ENCODE data around the gene FBXL4.
A peak's percentile ranks its signal among the peaks of the same experiment; 100 is the strongest.

FBXL4 gene

DNA sequence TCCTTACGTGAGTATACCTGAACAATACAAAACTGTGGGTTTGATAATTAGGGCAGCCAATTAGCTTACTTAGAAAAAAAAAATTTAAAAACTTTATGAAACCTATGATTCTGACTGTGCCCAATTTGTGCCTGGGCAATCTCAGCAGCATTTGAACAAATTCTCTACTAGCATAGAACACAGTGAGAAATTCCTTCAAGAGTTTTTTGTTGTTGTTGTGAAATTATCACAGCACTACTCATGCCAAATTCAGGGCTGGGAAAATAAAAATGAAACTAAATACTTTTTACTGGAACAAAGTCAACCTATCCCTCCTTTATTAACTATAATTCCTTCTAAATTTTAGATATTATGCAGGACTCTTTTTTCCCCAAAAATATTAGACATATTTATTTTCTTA, 70.5 kb downstream of the FBXL4 start:
- no peak for DNase-seq

DNA sequence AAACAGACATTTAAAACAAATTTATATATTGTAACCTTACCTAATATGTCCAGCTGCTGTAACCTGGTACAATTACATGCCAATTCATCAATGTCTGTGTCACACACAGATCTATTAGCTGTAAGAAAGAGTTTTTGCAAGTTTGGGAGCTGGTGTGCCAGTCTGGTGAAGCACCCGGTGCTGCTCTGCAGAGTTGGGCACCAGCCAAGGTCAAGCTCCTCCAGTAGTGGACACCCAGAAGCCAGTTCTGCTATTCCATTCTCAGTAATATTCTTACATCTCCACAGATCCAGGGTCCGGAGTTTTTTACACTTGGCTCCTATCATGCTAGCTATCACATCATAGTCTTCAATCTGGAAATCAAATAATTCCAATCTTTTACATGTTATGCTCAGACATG, 72.4 kb downstream of the FBXL4 start:
- no peak for DNase-seq

DNA sequence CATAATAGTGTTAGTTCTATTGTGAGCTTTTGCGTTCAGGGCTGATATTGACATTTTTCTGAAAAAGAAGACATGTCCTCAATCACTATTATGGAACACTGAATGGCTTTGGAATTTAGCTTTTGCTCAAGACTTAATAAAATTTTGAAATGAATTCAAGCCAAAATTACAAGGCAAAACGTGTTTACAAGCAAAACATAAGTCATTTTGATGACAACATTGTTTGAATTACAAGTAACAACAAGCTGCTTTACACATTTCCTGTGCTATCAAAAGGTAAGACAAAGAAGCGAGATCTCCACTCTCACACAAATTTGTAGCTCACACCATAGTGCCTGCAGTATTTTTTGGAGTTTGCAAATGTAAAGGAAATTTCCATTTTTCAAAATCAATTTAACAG, 75.9 kb downstream of the FBXL4 start:
- no peak for DNase-seq

DNA sequence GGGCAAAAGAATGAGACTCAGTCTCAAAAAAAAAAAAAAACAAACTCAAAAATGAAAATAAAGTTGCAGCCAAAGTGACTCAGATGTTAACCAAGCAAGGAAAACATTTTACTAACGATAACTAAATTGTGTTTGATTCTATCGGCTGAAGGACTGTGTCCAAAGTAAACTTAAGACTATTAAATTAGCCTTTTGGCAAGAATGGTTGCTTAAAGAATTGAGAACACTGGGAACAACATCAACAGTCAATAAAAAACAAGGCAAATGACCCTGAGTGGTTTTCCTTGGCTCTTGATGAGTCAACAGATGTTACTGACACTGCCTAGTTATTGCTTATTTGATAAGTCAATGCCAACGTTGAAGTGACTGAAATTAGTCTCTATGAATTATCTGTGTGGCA, 76.7 kb downstream of the FBXL4 start:
- DNase-seq: peak; percentile 68

DNA sequence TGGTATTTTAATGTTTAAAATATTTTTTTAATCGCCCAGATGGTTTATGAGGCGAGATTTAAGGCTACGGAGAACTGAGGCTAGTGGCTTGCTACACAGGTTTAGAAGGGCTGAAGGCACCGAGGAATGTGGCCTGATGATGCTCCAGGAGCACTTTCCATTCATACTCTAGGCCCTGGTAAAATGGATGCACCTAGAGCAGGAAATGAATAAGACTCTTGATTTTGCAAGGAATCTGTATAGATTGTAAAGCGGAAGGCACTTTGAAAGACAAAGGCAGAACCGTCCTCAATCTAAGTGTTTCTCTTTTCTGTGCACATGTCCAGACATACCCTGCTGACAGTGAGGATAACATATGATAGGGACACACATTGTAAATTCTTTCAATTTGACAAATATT, 83.2 kb downstream of the FBXL4 start:
- DNase-seq: no peak

DNA sequence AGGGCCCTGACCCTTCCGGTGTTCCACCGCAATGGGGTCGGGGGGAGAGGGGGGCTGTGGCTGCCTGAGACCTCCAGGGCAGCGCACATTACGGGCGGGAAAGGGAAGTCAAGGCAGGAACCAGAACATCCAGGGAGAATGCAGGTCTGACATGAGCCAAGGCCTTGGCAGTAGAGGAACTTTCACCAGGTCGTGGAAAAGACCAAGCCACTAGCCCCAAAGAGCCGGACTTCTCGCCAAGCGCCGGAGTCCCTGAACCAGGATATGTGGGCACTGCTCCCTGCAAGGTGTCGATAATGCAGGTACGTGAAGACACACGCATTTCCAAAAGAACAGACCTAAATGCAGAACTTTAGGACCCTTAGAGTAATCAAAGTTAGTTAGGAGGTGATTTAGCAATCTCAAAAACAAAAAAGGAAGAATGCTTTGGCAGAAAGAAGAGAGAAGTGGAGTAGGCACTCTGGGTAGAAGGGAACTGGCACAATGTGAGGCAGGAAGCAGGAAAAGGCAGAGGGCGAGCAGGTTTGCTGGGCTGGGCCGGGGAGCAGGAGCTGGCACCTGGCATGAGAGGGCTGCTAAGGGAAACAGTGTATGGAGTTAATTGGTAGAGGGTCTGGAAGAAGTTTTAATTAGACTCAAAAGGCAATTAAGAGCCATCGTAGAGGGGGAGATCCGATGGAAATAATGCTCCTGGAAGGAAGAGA, 99.1 kb downstream of the FBXL4 start:
- no peak for DNase-seq

DNA sequence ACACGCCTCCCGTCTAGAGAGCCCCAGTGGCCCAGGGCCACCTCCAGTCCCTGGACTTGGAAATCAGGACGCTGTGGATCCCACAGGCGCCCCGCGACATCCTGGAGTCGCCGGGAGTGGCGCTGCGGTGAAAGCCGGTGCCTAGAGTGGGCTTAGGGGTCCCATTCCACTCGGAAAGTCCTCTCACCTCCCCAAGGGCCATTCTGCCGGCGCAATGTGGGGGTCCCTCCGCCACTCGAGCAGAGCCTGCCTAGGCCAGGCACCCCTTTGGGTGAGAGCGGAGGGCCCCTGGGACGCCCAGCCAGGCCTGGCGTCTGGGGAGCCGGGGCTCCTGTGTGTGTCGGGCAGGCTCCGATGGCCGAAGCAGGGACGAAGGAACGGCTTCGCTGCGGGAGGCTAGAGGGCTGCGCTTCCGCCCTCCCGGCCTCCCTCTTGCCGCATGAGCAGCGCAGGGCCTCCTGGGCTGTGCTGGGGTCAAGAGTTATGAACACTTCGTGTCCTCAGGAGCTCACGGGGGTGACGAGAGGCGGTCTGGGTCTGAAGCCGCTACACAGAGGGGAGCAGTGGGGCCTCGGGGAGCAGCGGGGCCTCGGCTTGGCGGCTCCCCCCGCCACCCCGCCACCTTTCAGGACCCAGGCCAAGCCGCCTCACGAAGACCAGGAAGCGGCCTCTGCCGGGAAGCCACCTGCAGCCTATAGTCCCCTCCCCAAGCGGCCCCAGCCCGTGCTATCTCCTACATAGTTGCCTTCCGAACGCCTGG, 99.8 kb downstream of the FBXL4 start:
- no peak for DNase-seq

DNA sequence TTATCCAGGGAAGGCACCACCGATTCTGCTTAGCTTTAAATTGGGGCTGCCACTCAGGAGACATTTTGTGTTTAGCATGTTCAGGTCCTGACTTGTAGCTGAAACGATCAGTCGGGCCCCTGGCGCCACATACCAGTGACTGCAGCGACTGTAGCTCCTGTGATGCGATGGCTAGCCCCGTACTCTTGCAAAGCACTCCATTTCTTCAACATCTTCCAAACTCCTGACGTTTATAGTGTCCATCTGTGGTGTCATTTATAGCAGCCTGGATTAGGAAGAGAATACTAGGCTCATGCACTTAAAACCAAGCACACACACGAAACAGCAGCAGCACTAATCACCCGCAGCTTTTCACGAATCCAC, 100.3 kb downstream of the FBXL4 start:
- no peak for DNase-seq

DNA sequence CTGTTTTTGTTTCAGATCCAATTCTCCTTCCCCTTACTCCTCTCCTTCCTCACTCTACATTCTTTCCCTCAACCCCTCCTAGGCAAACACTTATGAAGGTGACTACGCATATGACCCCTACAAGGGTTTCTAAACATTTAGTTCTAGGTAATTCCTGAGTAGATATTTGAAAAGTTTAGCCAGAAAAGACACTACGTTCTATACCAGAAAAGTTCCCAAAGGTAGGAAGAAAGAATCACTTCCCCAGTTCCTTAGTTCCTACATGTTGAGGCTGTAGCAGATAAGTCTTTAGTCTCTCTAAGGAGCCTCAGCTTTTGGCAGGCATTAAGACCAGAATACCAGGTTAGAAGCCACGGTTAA, 101.7 kb downstream of the FBXL4 start:
- DNase-seq: no peak

DNA sequence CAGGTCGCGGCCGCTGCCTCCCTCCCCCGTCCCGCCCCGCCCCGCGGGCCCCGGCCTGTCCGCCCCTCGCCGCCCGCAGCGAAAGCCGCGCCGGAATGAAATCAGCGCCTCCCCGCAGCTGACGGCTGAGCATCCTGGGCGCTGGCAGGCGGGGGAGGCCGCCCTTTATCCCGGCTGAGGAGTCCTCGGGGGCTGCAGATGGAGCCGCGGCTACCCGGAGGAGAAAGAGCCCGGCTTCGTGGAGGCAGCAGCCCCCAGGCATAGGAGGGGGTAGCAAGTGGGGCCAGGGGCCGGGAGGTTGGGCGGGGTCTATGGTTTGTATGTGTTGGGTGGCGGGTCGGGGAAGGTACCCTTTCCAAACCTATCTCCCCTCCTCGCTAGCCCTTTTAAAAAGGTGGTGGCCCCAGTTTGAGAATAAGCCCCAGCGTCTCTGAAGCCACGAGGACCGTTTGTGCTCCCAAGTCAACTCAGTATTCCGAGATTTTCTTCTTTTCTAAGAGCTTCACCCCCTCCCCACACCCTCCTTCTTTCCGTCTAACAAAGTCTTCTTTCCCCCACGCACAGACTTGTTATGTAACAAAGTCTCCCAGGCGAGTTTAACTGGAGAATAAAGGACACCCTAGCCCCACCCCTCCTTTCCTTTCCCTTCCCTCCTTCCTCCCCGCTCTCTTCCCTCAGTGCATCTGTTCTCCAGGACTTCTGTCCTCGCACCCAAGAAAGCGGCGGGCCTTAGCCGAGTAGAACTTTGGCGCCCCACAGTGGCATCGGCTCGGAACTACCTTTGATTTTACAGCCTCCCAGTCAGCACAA, 102.3 kb downstream of the FBXL4 start:
- peak; percentile 80 for DNase-seq

DNA sequence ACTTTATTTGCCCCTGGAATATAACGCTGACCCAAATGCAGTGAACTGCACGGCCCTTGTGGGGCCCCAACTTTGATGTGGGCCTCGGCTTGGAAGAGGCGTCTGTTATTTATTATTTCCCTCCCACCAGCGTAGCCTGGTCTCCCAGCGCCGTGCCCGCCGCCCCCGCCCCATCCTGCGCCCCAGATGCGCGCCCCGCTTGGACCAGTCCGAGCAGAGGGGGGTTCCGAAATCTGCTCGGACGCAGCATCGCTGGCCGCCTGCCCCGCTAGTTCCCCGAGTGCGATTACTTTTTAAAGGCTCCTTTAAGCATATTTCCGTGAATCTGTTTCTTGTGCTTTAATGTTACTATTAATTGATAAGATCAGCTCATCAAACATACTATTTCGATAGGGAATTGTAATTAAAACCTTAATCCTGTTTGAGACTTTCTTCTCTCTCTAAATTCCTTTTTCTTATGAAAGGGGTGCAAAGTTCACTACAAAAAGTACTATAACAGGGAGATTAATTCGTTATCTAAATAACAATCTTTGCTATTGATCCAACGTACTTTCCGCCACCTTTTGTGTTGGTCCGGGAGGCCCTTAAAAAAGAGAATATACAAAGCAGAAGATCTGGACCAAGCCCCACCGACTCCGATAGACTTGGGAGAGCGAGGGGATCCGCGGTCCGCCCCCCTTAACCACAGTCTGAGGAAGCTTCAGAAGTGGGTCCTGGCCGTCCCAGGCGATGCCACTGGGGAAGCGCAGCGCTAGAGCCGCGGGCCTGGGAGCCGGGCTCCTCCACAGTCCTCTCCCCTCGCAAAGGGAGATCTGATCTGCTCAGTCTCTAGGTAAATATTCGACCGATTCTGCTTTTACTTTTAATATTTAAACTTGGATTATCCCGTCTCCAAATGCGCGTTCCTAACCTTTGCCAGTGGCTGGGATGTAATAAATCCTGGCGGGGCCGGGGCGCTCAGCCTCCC, 103.2 kb downstream of the FBXL4 start:
- no peak for DNase-seq

DNA sequence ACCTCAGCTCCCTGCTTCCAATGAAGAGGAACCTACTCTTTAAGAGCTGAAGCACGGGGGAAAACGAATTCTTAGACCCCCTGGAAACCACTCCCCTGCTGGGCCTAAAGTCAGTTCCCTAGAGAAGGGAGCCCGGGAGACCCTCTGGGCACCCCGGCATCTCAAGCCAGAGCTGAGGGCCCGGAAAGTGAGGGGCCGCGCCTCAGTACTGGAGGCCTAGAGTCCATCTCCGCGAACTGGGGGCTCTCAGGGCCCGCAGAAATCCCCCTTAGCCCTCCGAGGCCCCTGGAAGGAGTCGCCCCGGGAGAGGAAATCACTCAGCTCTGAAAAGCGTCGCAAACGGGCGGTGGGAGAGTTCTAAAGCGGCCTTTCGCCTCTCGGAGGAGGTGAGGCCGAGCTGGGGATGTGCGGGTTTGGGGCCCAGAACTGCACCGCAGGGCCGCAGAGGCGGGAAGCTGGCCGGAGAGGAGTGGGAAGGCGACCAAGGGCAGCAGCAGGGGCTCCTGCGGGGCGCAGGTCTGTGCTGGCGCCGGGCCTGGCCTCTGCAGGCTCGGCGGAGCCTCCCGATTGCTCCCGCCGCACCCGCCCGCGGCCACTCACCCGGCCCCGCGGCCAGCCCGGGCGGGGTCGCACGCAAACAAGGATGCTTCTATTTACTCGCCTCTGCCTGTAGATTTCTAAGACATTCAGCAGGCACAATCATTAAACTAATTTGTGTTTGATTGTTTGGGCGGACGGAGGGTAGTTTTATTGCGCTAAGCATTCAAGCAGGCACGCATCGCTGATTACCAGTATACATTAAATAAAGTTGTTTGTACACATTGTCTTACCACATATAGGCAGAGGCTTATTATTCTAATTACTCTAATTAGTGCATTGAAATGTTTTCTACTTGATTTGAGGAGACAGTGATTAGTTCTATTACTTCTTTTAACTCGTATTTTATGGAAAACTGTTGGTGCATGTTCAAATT, 104.2 kb downstream of the FBXL4 start:
- DNase-seq: no peak

DNA sequence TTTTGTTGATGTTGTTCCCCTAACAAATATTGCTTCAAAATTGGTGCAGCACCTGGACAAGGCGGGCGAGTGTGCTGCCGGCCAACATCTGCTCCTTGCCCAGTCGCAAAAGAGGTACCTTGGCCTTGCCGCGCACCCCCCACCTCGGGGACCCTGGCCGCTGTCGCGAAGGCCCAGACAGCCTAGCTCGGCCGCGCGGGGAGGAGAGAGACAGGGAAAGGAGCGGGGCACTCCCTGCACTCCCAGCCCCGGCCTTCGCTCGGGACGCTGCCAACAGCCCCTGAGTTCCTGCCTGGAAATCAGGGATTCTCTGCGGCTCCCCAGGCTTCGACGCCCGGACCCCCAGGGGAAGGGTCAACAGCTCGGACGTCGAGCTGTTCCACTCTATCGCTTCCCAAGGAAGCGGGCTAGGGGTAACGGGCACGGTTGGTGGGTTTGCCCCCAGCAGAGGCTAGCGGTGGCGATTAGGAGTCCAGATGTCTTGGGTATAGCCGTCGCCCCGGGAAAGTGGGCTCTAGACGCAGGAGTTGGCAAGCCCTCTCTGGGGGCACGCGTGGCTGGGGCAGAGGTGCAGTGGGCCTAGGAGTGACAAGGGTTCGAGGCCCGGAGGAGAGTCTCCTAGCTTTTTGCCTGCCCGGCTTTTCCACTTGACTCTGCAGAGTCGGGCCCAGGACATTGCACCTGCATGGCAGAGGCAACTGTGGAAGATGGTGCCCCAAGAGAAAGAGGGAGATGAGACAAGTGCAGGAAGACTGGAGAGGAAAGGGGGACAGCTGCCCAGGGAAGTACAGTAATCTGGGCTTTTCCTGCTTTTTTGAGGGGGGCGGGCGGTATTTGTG, 105.2 kb downstream of the FBXL4 start:
- DNase-seq: no peak

DNA sequence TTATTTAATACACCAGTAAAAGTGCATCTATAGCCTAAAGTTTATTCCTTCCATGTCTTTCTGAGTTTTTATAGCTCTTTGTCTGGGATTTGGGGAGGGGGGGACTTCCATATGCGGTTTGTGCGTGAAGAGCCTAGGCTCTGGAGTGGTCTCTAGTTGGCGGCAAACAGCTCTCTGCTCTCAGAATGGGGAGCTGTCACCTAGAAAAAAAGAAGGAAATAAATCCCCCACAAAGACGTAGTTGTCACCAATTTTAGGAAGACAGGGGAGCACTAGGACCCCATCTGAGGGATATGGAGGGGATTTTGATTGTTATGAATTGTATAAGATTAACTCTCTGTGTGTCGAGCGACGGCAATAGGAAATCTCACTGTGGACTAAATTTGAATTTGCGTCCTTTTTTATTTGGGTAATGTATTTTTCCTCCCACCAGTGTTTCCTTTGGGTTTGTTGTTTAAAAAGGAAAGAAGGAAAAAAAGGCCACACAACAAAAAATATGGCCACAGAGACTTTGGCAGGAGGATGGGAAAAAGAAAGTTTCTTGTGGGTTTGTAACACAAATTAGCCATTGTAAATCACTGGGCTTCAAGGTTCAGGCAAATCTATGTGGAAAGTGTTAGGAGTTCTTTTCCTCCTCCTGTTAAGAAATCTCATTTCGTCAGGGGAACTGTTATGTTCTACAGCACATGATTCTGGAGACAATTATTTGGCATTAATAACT, 106.0 kb downstream of the FBXL4 start:
- DNase-seq: no peak

DNA sequence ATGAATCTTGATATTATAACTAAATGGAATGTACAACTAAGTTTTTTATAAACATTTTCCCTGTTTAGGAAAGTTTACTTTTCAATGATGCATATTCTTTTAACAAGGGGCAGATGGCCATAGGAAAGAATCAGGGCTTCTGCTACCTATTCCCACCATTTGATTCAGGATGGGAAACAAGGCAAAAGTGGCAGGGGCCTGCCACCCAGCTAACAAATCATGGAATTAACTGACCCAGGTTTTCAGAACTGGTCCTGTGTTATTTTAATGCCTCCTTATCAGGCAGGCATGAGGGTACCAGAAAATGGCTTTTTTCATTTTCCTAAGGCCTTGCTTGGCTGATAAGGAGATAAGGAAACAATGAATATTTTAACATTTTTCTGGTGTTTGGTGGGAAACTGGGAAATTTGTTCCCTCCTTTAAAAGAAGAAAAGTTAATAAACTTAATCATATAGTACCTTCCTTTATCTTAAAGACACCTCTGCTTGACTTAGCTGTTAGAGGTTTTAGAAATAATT, 106.7 kb downstream of the FBXL4 start:
- no peak for DNase-seq

DNA sequence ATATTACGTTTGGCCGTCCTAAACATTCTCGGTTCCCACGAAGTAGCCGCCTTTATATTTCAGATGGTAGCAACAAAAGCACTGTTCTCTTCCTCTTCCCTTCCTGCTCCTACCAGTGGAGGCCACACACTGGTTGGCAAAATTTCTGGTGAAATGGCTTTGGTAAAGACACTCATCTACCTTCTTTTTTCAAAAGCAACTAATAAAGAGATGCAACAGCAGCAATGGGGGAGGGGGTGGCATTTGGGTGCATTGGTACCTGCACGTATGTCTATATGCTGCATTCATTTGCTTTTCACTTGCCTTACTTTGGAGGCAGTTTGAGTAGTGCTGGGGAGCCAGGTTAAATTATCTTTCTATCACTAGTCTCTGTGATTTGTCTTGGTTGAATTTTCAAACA, 107.4 kb downstream of the FBXL4 start:
- no peak for DNase-seq

DNA sequence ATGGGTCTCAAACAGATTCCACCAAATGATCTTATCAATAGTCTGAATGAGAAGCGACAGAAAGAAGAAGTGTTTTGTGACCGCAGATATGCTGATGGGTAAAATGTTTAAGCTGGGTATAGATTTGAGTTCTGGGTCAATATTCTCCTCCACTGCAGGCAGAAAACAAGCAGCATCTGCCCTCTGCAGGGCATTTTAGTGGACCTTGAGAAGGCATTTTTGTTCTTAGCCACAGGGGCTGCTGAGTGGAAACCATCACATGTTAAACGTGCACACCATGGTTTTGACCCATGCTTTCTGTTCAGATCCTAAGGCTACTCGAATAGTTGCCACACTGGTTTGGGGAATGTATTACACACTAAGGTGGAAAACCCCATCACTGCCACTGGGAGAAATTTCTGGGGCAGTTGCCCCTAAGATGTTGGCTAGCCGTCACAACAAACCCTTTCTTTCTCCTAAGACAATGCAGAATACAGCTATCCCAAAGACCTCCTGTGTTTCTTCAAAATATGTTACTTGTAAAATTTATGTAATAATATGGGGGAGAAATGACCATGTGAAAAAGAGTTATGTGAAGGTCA, 107.9 kb downstream of the FBXL4 start:
- DNase-seq: no peak

DNA sequence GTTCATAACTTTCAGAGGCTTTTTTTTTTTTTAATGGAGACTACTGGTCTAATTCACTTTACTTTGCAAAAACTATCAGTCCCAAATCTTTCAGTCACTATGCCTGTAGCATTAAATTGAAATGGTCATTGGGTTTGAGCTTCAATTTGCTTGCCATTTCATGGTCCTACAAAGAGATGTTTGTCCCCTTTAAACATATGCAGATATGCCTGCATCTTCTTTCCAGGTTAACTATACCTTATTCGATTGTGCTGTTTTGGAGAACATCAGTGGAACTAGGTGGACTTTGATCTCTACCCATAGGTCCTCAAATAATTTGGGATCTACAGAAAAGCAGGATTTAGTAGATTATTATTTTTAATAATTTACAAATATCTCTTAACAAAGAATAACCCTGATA, 108.8 kb downstream of the FBXL4 start:
- no peak for DNase-seq

DNA sequence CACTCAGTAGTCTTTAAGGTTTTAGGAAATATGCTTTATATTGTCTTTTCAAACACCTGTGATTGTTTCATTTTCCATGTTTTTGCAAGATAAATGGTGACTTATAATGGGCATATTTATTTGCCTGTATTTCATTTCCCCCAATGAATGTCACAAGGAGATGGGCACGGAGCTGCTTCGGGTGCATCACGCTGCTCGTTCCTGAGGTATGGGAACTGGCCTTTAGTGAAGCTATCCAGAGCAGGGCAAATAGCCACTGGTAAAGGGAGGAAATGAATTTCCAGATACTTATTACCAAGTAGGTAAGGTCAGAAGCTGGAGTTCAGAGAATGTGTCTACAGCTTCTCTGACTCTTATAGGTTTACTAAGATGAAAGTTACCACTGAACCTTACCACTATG, 109.7 kb downstream of the FBXL4 start:
- DNase-seq: no peak
